ENCODE results near the gene SRRT. TPM values are rescaled to one million over a fixed set of nuclear protein-coding genes. Genes with fewer than 3 reads are reported as not detected.
A peak's percentile ranks its signal among the peaks of the same experiment; 100 is the strongest.

SRRT gene
- total and polyA plus RNA-seq, 4 donors, result 27.2 to 45.0 (median 30.3) TPM

GRCh38 chr7:100825215-100825671, 49.7 kb upstream of the SRRT start:
- Histone ChIP-seq H3K27me3 (ENCODE audit: control insufficient read depth in 4 of 4, insufficient read depth in 4 of 4, low read length in 3 of 4) (no peaks in the 10 kb centered on the region), H3K4me1 (ENCODE audit: control insufficient read depth in 4 of 4, insufficient read depth in 4 of 4, low read length in 3 of 4) (peaks cover 21 to 63% (median 43%) of the 10 kb centered on the region in 4 donors), H3K4me3 (ENCODE audit: low read depth in 1 of 3, low read length in 3 of 3) (peak overlapping the region; percentile 75 to 91 (median 90)), H3K9me3 (ENCODE audit: control insufficient read depth in 4 of 4, low read length in 3 of 4) (no peaks in the 10 kb centered on the region), H3K36me3 (ENCODE audit: control insufficient read depth in 4 of 4, insufficient read depth in 3 of 4, low read depth in 1 of 4, low read length in 3 of 4) (peaks cover 2 to 21% (median 10%) of the 10 kb centered on the region in 4 donors), H3K27ac (ENCODE audit: low read depth in 1 of 2, low read length in 2 of 2) (peak overlapping the region; percentile 71 to 87), H3K9ac (ENCODE audit: low read depth in 1 of 2, low read length in 2 of 2) (peak overlapping the region in 1 of 2 donors; percentile 65)
- TF ChIP-seq RXRA (IDR thresholded peaks at IDR 0.05), result no peak
- TF ChIP-seq RAD21 (IDR thresholded peaks at IDR 0.05), result peak in 1 of 2 donors; percentile 15
- no peak for TF ChIP-seq ZBTB33 (IDR thresholded peaks at IDR 0.05)
- no peak for TF ChIP-seq YY1 (IDR thresholded peaks at IDR 0.05)
- peak; percentile 76 for TF ChIP-seq NR2F2 (IDR thresholded peaks at IDR 0.05)
- TF ChIP-seq HNF4G (IDR thresholded peaks at IDR 0.05), result no peak
- TF ChIP-seq JUND (IDR thresholded peaks at IDR 0.05), result no peak
- DNase-seq (ENCODE audit: low spot score), result no peak
- WGBS, result 20% methylated on average over 16 of the region's 16 CpGs

DNA sequence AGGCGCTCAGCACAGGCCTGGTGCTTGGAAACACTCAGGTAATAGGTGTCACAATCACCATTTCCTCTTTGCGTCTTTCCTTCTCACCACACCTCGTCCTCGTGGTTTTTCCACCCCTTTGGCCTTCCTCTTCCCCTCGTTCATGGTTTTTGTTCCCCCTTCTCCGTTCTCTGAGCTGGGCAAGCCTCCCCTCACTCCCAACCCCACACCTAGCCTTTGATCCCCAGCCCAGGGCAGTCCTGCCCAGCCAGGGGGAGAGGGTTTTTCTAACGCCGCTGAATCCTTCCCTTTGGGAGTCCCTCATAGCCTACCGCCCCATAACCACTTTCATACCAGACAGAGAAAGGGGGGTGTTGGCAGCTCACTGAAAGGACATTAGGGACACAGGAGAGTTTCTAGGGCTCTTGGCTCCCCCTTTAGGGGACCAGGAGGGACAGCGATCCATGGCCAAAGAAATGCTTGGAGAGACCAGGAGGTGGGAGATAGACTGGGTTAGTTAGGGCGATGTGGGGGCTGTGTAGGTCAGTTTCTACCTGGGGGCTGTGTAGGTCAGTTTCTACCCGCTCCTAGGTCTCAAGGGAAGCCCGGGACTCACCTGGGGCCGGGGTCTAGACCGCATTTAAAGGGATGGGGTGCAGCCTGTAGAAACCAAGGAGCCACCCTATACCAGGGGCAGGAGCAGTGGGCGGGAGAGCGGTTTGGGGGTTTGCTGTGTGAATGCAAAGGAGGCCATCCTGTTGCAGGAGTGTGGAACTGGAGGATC, 49.0 kb upstream of the SRRT start:
- TF ChIP-seq FOXA1 (IDR thresholded peaks at IDR 0.05), result no peak
- no peak for TF ChIP-seq HNF4G (IDR thresholded peaks at IDR 0.05)
- no peak for TF ChIP-seq GABPA (IDR thresholded peaks at IDR 0.05 in 1 of 2, conservative IDR thresholded peaks at IDR 0.05 in 1 of 2)
- no peak for TF ChIP-seq REST (IDR thresholded peaks at IDR 0.05)
- no peak for TF ChIP-seq RXRA (IDR thresholded peaks at IDR 0.05)
- no peak for TF ChIP-seq FOXA2 (IDR thresholded peaks at IDR 0.05)
- TF ChIP-seq YY1 (IDR thresholded peaks at IDR 0.05), result no peak
- peak; percentile 52 to 53 for TF ChIP-seq RAD21 (IDR thresholded peaks at IDR 0.05)
- H3K9ac ChIP-seq (ENCODE audit: low read depth in 1 of 2, low read length in 2 of 2), result peak overlapping the region; percentile 15 to 82
- peaks cover 2 to 14% (median 10%) of the 10 kb centered on the region in 4 donors for H3K36me3 ChIP-seq (ENCODE audit: control insufficient read depth in 4 of 4, insufficient read depth in 3 of 4, low read depth in 1 of 4, low read length in 3 of 4)
- DNase-seq (ENCODE audit: low spot score), result no peak
- peak overlapping the region; percentile 75 to 91 (median 90) for H3K4me3 ChIP-seq (ENCODE audit: low read depth in 1 of 3, low read length in 3 of 3)
- H3K27ac ChIP-seq (ENCODE audit: low read depth in 1 of 2, low read length in 2 of 2), result peak overlapping the region; percentile 71 to 87
- H3K4me1 ChIP-seq (ENCODE audit: control insufficient read depth in 4 of 4, insufficient read depth in 4 of 4, low read length in 3 of 4), result peaks cover 21 to 69% (median 48%) of the 10 kb centered on the region in 4 donors
- no peaks in the 10 kb centered on the region for H3K9me3 ChIP-seq (ENCODE audit: control insufficient read depth in 4 of 4, low read length in 3 of 4)
- no peaks in the 10 kb centered on the region for H3K27me3 ChIP-seq (ENCODE audit: control insufficient read depth in 4 of 4, insufficient read depth in 4 of 4, low read length in 3 of 4)
- WGBS, result 7% methylated on average over 17 of the region's 17 CpGs

Measured in liver (tissue), 9 donors.